MCF 10A (cell line): Measurements from ENCODE around the gene ARMC7. TPM values are rescaled to one million over a fixed set of nuclear protein-coding genes. Genes with fewer than 3 reads are reported as not detected.
A peak's percentile ranks its signal among the peaks of the same experiment; 100 is the strongest.

Experiments
- BruUV-seq: library from RNA; stranded (reverse); fragments of 400-500 nt; replicated peaks from 2 replicates; lab custom pipeline; 2021; lab: Mats Ljungman, UMichigan
- CTCF ChIA-PET: fragments of 300-600 bp; sonication (Branson Sonifier 250); formaldehyde crosslinking; extraction: SDS; loops from one replicate; lab custom pipeline; 2021; ENCODE audit warnings: antibody characterized with exemption, inconsistent platforms; lab: Yijun Ruan, JAX
- POLR2A ChIA-PET: fragments of 300-600, 350-650 bp; sonication (Branson Sonifier 250); formaldehyde crosslinking; extraction: SDS; loops from one replicate; lab custom pipeline; 2020; ENCODE audit warnings: antibody characterized with exemption, inconsistent platforms; lab: Yijun Ruan, JAX
- DNase-seq: peaks from one replicate; pipeline ENCODE4 v3.0.0-alpha.2; 2018; ENCODE audit not compliant: unreplicated experiment
- H3K27ac Mint-ChIP-seq: one replicate; pipeline ENCODE4 v1.8.0; 2022; ENCODE audit warnings: mild to moderate bottlenecking, low read depth, mixed read lengths; ENCODE audit not compliant: unreplicated experiment
- H3K27me3 Mint-ChIP-seq: one replicate; pipeline ENCODE4 v1.8.0; 2022; ENCODE audit warnings: mixed read lengths; ENCODE audit not compliant: insufficient read depth, unreplicated experiment
- H3K36me3 Mint-ChIP-seq: one replicate; pipeline ENCODE4 v1.8.0; 2022; ENCODE audit warnings: mild to moderate bottlenecking, moderate library complexity, mixed read lengths; ENCODE audit not compliant: insufficient read depth, unreplicated experiment
- H3K4me1 Mint-ChIP-seq: one replicate; pipeline ENCODE4 v1.8.0; 2022; ENCODE audit warnings: mixed read lengths; ENCODE audit not compliant: insufficient read depth, unreplicated experiment
- H3K4me3 Mint-ChIP-seq: one replicate; pipeline ENCODE4 v1.8.0; 2022; ENCODE audit warnings: mild to moderate bottlenecking, moderate library complexity, mixed read lengths; ENCODE audit not compliant: unreplicated experiment
- H3K9me3 Mint-ChIP-seq: one replicate; pipeline ENCODE4 v1.8.0; 2022; ENCODE audit warnings: mixed read lengths; ENCODE audit not compliant: unreplicated experiment
- intact Hi-C: fragments of 100-400 bp; cut with micrococcal nuclease; formaldehyde crosslinking; loops from 2 replicates; pipeline ENCODE4 v1.14.1; 2022
- total RNA-seq: library from RNA; stranded (reverse); gene quantifications from 2 replicates; pipeline ENCODE4 v1.2.3, GENCODE V29; 2022
- TF ChIP-seq, protein P1 (sequence below): fragments of 200-600 bp; IDR thresholded peaks from one replicate; pipeline ENCODE4 v1.8.0; 2022; ENCODE audit warnings: antibody characterized with exemption, mild to moderate bottlenecking; ENCODE audit not compliant: unreplicated experiment

ARMC7 gene
- total RNA-seq, 1 experiment from 2014 or later, result 9.3 TPM

DNA sequence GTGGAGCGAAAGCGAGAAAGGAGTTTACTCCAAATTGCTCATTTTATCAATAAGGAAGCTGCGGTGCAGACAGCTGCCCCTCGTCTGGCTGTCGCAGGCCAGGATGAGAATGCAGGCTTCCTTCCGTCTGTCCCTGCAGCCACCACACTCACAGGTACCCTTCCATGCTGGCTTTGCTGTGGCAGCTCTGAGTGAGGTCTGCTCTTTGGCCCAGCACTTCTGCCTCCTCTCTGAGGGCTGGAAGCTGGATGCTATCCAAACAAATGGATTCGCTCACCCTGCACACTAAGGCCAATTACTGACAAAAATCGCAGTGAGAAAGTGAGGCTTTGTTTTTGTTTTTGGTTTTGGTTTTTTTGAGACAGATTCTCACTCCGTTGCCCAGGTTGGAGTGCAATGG, 7.0 kb downstream of the ARMC7 start:
- intact Hi-C loops, result no loop called here
- H3K4me3 Mint-ChIP-seq, result no peak overlapping the region
- H3K36me3 Mint-ChIP-seq, result peaks cover 37% of the 10 kb centered on the region
- TF ChIP-seq, protein P1, sequence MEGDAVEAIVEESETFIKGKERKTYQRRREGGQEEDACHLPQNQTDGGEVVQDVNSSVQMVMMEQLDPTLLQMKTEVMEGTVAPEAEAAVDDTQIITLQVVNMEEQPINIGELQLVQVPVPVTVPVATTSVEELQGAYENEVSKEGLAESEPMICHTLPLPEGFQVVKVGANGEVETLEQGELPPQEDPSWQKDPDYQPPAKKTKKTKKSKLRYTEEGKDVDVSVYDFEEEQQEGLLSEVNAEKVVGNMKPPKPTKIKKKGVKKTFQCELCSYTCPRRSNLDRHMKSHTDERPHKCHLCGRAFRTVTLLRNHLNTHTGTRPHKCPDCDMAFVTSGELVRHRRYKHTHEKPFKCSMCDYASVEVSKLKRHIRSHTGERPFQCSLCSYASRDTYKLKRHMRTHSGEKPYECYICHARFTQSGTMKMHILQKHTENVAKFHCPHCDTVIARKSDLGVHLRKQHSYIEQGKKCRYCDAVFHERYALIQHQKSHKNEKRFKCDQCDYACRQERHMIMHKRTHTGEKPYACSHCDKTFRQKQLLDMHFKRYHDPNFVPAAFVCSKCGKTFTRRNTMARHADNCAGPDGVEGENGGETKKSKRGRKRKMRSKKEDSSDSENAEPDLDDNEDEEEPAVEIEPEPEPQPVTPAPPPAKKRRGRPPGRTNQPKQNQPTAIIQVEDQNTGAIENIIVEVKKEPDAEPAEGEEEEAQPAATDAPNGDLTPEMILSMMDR, result no peak
- no peaks in the 10 kb centered on the region for H3K27me3 Mint-ChIP-seq
- ChIA-PET CTCF (interaction anchor here (0.6 to 9.5 kb wide), 7 partner anchors 14 to 295 kb away, joined by 3 to 136 read pairs (median 4); partner anchors contain the start of gene NT5C), POLR2A (interaction anchor here (0.7 to 5.5 kb wide), 4 partner anchors 14 to 68 kb away, joined by 3 to 32 read pairs (median 3); partner anchors contain the start of gene NT5C)
- DNase-seq, result no peak
- no peaks in the 10 kb centered on the region for H3K9me3 Mint-ChIP-seq
- BruUV-seq, result no TSS peak
- H3K4me1 Mint-ChIP-seq, result peaks cover 15% of the 10 kb centered on the region
- no peak overlapping the region for H3K27ac Mint-ChIP-seq

DNA sequence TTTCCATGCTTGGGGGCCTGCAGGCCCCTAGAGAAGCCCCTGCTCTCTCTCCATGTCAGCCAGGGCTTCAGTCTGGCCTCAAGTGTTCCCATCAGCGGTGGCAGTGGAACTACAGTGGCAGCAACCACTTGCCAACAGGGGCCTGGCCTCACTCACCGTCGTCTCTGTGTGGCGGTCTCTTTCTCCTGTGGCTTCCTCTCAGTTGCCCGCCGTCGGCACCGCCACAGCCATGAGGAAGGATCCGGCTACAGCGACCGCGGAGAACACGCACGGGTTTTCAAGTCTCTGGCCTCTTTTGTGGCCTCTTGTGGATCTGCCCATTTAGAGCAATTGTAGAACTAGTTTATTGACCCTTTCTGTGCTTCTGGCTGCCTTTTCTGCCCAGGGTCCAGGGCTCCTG, 8.5 kb downstream of the ARMC7 start:
- TF ChIP-seq, protein P1, result no peak
- Mint-ChIP-seq H3K9me3 (no peaks in the 10 kb centered on the region), H3K4me1 (peaks cover 10% of the 10 kb centered on the region), H3K27me3 (no peaks in the 10 kb centered on the region), H3K27ac (no peak overlapping the region), H3K4me3 (no peak overlapping the region), H3K36me3 (peaks cover 37% of the 10 kb centered on the region)
- no TSS peak for BruUV-seq
- ChIA-PET POLR2A (interaction anchor here (0.8 to 5.5 kb wide), 2 partner anchors 12 to 62 kb away, joined by 3 to 32 read pairs; partner anchors contain the start of gene NT5C), CTCF (interaction anchor here (5.1 to 9.5 kb wide), 3 partner anchors 12 to 83 kb away, joined by 93 to 136 read pairs (median 100); partner anchors contain the start of gene NT5C)
- no peak for DNase-seq
- intact Hi-C loops, result no loop called here

DNA sequence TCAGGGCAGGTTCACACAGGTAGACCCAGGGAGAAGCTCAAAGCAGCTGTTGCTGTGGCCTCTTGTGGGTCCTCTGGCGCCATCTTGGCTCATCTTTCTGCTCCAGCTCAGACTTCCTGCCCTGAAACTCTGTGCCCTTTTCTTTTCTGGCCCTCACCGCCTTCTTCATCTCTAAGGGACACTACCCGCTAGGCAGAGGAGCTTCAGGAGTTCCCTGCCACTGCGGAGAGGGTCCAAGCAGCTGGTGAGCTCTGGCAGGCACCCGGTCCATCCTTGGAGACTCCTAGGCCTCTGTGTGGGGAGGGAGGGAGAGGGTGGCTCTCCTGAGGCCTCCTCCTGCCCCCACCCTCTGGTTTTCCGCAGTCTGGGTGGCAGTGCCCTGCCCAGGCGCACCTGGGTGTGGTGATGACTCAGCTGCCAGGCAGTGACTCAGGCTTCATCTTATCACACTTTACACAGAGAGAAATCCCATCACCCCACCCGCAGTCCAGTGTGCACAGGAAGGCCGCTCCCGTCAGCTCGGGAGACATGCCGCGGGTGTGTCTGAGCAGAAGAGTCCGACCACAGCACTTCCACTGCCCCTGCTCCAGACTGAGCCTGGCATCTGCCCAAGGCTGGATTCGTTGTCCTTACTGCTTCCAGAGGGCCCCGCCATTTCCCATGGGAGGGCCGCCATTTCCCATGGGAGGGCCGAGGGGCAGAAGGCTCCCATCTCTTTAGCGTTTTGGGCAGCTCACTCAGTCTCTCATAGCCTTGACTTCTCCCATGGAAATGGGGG, 14.5 kb downstream of the ARMC7 start:
- Mint-ChIP-seq H3K27me3 (no peaks in the 10 kb centered on the region), H3K4me1 (peaks cover 18% of the 10 kb centered on the region), H3K9me3 (no peaks in the 10 kb centered on the region), H3K36me3 (peaks cover 24% of the 10 kb centered on the region), H3K4me3 (peak overlapping the region; percentile 66), H3K27ac (peak overlapping the region; percentile 95)
- TF ChIP-seq, protein P1, result no peak
- intact Hi-C loops, result no loop called here
- POLR2A ChIA-PET, result interaction anchor here (0.6 to 3.4 kb wide), 34 partner anchors 8 to 166 kb away, joined by 3 to 37 read pairs (median 4); partner anchors contain the start of genes ARMC7, CDR2L, GGA3 and JPT1
- no TSS peak for BruUV-seq
- CTCF ChIA-PET, result interaction anchor here (0.6 to 4.1 kb wide), 10 partner anchors 10 to 287 kb away, joined by 3 to 61 read pairs (median 4); no protein-coding TSS in a partner anchor
- peak; percentile 98 for DNase-seq

DNA sequence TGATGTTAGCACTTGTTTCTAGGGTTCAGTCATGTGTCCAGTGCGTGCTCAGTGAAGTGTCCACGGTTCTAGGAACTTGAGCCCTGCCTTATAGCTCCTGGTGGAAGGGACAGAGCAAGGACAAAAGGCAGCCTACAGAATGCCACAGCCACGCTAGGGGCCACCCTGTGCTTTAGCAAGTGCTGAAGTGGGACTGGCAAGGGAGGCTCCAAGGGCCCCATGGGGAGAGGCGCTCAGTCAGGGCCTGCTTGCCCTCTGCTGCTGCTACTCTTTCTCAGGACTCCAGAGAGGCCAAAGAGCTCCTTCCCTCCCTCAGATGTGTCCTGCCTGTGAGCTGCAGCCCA, 15.0 kb downstream of the ARMC7 start:
- TSS peak; percentile 82 for BruUV-seq
- CTCF ChIA-PET, result interaction anchor here (0.7 to 4.1 kb wide), 6 partner anchors 9 to 77 kb away, joined by 3 to 61 read pairs (median 4); no protein-coding TSS in a partner anchor
- POLR2A ChIA-PET, result interaction anchor here (0.8 to 3.4 kb wide), 28 partner anchors 10 to 166 kb away, joined by 3 to 37 read pairs (median 5); partner anchors contain the start of genes ARMC7, CDR2L, GGA3 and JPT1

More for the DNA sequence above, 15.0 kb downstream of the ARMC7 start:
- H3K27me3 Mint-ChIP-seq, result no peaks in the 10 kb centered on the region
- TF ChIP-seq, protein P1, result no peak
- intact Hi-C loops, result no loop called here
- peaks cover 18% of the 10 kb centered on the region for H3K4me1 Mint-ChIP-seq
- peaks cover 23% of the 10 kb centered on the region for H3K36me3 Mint-ChIP-seq
- no peak for DNase-seq
- no peaks in the 10 kb centered on the region for H3K9me3 Mint-ChIP-seq
- H3K27ac Mint-ChIP-seq, result peak overlapping the region; percentile 95
- H3K4me3 Mint-ChIP-seq, result peak overlapping the region; percentile 66
